CD4-positive, alpha-beta T cell treated with Interferon gamma for 1 hour (primary cell): Measurements from ENCODE around the gene KCNH3.
"Not testable (repeated sequence)": the region's sequence is repeated elsewhere in the genome, so short reads cannot be mapped to it uniquely, and the experiment has no call there.

Experiments used
- DNase-seq: peaks from one replicate; pipeline ENCODE4 v3.0.0-alpha.2; 2020

KCNH3 gene

DNA sequence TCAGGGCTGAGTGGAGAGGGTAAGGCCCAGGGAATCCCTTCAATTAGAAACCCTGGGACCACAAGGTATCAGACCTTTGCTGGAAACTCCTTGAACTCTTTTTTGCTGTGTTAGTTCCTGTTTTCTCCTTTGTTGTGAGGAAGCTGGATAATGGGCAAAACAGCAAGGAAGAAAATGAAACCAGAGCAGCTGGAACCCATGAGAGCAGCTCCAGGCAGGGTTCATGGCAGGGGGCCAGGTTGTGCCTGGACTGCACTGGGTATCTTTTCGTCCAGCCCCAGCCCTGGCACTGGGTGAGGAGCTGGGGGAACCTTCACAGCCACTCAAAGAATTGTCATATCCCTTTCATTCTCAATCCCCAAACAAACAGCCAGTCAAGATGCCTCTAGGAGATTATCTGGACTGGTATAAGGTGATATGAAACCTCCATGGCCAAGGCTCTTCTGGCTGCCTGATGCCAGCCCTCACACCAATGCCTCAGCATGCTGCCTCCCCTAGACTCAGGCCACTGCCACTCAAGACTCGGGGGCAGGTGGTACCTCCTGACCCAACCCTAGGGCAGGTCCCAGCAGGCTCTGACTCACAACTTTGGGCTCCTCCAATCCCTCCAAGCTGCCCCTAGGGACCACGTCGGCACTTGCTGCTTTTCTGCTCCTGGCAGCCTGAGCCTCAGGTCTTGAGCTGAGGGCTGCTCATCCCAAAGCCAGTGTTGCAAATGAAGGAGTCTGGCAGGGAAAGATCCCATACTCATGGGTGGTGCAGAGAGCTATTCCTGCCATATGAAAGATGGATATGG is 50.1 kb downstream of the KCNH3 start:
- DNase-seq, result no peak

DNA sequence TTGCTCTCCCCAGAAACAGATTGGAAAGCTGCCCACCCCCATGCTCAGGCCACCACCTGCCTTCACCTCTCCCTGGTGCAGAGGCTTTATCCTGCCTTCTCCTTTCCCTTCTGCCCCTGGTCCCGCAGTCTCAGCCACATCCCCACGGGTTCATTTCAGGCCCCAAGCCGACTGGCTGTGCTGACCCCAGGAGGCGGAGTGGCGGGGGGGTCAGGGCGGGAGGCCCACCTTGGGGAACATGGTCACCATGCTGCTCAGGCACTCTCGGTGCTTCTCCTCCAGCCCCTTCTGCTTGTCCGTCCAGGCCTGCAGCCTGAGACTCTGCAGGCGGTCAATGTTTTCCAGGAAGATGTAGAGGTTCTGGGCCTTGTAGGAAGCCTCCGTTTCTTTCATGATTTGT is 59.7 kb downstream of the KCNH3 start:
- DNase-seq, result no peak

DNA sequence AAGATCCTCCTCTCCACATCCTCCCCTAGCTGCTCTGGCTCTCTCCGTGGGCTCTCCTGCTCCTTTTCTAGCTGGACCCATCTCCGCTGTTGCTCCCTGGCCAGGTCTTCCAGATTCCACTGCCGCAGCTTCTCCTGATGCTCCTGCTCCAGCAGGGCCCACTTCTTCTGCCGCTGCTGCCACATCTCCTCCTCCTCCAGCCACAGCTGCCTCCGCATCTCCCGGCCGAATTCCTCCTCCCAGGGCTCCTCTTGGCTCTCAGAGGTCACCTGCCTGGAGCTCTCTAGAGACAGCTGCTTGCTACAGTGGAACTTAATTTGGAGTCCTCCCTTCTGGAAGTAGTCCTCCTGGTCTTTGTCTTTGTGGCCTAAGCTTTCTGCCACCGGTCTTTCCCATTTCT is 61.1 kb downstream of the KCNH3 start:
- no peak for DNase-seq

DNA sequence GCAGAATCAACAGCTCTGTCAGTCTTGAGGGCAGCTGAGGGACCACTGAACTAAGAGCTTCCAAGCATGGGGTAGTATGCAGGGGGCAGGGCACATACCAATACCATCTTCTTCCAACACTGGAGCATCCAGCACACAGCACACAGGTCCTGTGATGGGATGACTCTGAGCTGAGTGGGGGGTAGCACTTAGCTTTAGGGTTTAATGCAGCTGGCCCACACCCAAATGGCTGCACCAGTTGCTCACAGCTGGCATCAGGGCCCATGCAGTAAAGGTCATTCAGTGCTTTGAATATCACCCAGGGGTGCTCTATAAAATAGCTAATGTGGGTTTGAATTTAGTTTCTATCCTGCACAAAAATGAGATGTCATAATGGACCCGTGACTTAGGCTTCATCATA is 64.9 kb downstream of the KCNH3 start:
- no peak for DNase-seq

DNA sequence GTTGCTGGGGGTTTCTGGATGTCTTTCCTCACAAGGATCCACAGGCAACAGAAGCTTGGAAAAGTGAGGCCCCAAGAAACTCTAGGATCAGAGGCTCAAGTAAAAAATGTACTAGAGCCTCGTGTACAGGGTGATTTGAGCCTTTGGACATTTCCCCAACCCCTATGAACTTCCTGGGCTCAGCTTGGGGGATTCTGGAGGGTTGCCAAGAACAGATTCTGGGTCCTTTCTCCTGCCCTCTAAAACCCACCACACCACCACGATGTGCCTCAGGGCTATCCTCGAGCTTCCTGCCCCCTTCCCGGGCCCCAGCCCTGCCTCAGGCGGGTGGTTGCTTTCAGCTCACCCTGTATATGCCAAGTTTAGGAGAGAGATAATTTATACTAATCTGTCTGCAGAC is 66.0 kb downstream of the KCNH3 start:
- no peak for DNase-seq

DNA sequence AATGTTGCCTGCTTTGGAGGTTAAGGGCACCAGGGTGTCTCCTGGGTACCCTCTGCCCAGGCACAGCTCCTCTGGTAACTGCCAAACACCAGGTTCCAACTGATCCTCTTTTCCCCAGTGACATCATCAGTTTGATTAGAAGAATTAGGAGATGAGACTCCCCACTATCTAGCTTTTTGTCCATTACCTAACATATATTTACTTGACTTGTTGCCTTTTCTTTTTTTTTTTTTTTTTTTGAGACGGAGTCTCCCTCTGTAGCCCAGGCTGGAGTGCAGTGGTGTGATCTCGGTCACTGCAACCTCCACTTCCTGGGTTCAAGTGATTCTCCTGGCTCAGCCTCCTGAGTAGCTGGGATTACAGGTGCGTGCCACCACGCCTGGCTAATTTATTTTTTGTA is 66.7 kb downstream of the KCNH3 start, which contains the start of gene FAM186B:
TSS of gene FAM186B (minus strand) at position 101 of the 400 bp plus-strand sequence. CDS start 162 bp downstream, outside the sequence.
- DNase-seq, result not testable (repeated sequence)
